Fibroblast of lung (primary cell): ENCODE measurements around the gene TNIP2.

ENCODE experiments used
- CTCF ChIP-seq, 2 donors: IDR thresholded peaks in 1 of 2; conservative IDR thresholded peaks in 1 of 2; 1 replicate in 1 of 2; 2 replicates in 1 of 2; pipeline ENCODE4 v1.5.1; 2011 to 2012; ENCODE audit warnings: low read length in 2 of 2, control low read depth in 1 of 2, inconsistent platforms in 1 of 2, low read depth in 1 of 2, mild to moderate bottlenecking in 1 of 2
- EZH2 ChIP-seq: IDR thresholded peaks from 2 replicates; pipeline ENCODE4 v1.5.1; 2012; ENCODE audit warnings: low read length, control low read depth, mild to moderate bottlenecking; ENCODE audit errors: missing control alignments

- TF ChIP-seq CTCF (conservative IDR thresholded peaks at IDR 0.05 in 1 of 2, IDR thresholded peaks at IDR 0.05 in 1 of 2; ENCODE audit: low read depth in 1 of 2, low read length in 2 of 2) (no peak), EZH2 (no peak)
Observed at GRCh38 chr4:2728221-2728620, 27.9 kb downstream of the TNIP2 start.
